Amygdala (tissue), 56 donors: ENCODE data around the gene PRSS27.
"Not testable (repeated sequence)": the region's sequence is repeated elsewhere in the genome, so short reads cannot be mapped to it uniquely, and the experiment has no call there.

ENCODE experiments used
- DNase-seq, 56 donors: peaks; one replicate each; lab custom pipeline; 2025; lab: John Stamatoyannopoulos, UW

PRSS27 gene

DNA sequence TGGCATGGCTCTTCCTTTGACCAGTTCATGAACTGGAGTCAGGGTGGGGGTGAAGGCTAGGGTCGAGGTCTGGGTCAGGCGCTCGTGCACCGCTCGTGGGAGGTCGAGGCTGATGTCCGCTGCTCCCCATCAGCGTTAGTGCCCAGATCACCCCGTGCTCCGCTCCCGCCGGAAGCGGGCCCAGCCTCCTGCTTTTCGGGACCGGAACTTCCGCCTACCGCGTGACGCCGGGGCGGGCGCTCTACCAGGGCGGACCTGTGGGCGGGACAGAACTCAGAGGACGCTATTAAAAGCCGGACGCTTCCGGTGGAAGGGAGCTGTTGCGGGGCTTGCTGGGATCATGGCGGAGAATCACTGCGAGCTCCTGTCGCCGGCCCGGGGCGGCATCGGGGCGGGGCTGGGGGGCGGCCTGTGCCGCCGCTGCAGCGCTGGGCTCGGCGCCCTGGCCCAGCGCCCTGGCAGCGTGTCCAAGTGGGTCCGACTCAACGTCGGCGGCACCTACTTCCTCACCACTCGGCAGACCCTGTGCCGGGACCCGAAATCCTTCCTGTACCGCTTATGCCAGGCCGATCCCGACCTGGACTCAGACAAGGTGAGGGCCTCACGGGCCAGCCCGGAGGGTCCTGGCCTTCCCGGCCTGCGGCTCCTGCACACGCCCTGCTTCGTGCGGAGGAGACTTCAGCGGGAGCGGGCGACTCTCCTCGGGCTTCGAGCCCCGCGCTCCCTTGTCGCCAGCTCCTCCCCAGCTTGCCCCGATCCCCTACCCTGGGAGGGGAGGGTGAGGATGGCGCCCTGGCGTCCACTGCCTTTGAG is 37.6 kb downstream of the PRSS27 start, which contains the start of gene KCTD5:
TSS of gene KCTD5 (plus strand) at position 315 of the 813 bp plus-strand sequence. CDS start at position 341, 26 bp downstream.
- DNase-seq, result peak; percentile 85 to 99 (median 95)

DNA sequence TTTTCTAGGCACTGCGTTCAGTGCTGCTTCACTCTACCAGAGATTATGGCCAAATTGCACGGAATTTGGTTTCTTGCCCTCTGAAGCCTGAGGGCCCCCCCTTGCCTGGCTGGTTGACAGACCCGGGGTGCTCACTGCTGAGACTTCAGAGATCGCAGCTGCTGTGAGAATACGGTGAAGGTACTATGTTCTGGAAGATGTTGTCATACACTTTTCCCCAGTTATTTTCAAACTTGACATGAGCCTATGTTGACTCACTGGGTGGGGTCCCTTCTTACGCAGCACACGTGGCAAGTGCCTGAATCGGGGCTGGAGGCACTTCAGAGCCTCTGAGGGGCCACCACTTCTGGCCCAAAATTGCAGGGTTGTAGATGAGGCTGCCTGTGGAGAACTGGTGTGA is 39.7 kb downstream of the PRSS27 start:
- not testable (repeated sequence) for DNase-seq

DNA sequence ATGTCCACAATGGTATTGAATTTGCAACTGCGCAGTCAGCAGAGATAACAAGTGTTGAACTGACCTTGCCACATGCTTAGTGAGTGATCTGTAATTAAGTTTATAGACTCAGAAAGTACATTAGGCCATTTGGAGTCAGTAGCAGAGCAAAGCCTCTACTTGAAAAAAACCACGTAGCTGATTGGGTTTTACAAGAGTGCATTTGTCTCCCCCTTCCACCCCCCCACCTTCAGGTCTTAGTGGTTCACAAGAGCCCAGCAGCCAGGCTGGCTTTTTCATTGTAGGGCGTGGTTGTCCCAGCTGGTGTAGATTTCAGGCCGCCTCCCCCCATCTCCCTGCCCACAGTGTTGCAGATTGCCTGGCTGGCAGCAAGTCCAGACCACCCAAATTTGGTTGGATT is 40.1 kb downstream of the PRSS27 start:
- not testable (repeated sequence) for DNase-seq

DNA sequence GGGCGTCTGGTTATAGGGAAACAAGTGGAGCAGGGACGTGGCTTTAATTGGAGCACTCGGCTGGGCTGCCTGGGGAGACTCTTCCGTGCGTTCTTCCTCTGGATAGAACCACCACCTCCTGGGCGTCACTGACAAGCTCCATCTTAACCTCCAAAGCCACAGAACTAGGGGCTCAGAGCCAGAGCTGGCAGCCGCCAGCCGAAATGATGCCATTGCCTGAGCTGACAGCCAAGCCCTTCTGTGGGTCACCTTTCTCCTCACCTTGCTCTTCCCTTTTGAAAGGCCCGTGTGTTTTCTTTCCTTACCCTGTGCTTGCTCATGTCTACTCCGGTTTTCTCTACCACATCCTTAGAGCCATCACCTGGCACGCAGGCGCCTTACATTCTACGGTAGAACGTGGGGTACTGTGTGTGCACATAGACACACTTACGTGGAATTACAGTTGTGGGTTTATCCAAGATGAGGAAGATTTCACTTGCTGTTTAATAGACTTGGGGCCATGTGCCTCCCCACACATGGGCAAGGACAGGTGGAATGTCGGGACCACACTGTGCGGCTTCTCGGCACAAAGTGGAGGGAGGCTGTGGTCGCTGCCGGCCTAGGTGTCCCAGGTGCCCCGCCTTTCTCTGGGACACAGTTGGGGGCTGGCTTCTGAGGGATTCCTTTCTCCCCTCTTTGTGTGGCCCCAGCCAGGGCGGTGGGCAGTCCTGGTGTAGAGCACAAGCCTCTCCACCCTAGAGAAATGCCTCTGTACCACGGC is 41.6 kb downstream of the PRSS27 start:
- not testable (repeated sequence) for DNase-seq

DNA sequence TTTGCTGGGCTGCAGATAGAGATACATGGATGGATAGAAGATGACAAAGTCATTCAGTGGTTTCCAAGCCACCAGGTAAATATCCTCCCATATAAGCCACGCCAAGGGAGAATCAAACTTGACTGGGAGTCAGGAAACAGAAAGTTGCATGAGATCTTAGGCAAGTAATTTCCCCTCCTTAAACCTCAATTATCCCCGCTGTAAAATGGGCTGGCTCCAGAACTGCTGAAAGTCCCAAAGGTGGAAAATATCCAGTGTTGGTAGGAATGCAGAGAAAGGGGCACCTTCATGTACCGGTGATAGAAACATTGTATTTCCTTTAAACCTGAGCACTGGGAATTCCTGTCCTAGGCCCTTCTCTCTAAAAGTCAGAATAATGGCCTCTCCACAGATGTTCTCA is 43.1 kb downstream of the PRSS27 start:
- DNase-seq, result not testable (repeated sequence)

DNA sequence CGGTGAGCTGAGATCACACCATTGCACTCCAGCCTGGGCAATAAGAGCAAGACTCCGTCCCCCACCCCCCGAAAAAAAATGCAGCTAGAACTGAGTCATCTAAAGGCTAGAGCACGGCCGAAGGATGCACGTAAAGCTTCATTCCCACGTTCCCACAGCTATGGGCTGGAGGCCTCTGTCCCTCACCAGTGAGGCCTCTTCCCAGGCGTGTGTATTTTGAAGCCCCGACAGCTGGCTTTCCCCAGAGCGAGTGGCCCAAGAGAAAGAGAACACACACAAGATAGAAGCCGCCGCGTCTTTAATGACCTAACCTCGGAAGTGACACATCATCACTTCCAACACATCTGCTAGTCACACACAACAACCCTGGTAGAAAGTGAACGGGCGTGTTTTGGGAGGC is 44.3 kb downstream of the PRSS27 start:
- no peak for DNase-seq

DNA sequence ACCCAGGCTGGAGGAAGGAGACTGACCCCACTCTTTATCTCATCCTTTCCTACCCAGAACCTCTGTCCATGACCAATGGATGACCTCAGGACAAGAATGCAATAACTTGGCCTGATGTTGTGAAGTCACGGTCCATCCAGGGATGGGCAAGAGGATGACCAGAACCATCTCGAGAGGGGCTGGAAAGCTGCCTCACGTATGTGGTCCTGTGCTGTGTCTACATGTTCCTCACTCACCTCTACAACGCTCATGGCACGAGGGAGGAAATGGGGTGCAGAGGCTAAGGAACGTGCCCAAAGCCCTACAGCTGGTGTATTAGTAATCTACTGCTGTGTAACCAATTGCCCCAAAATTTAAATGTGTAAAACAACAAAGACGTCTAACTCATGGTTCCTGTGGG is 45.0 kb downstream of the PRSS27 start:
- no peak for DNase-seq

DNA sequence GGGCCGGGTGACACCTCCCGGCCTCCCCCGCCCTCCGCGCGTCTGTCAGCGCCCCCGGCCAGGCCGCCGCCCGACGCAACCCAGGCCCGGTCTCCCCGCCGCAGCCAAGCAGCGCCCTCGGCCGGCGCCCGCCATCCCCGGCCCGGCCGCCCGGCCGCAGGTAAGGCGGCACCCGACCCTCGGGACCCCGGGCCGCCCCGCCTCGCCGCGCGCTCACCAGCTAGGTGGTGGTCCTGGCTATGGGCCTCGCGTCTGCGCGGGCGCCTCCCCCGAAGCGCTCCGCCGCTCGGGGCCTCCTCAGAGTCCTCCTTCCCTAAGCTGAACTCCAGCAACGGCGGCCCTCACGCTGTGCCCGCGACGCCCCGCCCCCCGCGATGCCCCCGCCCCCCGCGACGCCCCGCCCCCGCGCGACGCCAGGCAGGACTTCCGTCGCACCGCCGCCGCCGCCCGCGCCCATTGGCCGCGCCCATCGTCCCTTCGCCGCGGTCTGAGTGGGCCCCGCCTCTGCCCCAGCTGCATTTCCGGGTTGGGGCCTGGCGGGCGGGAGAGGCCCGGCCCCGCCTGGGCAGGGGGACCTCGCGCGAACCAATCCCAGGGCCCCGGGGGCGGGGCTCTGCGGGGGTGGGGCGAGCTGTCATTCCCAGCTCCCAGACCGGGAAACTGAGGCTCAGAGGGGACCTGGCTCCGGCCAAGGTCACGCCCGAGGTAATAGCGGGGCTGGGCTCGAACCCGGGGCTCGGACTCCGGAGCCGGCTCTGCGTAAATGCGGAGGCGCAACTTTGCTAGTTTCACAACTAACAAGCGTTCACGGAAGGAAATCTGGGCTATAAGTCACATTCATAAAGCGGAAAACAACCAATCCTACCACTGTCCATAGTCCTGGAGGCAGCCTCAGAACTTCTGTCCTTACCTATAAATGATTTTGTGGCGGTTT is 46.7 kb downstream of the PRSS27 start:
- peak; percentile 65 to 98 (median 90) for DNase-seq

DNA sequence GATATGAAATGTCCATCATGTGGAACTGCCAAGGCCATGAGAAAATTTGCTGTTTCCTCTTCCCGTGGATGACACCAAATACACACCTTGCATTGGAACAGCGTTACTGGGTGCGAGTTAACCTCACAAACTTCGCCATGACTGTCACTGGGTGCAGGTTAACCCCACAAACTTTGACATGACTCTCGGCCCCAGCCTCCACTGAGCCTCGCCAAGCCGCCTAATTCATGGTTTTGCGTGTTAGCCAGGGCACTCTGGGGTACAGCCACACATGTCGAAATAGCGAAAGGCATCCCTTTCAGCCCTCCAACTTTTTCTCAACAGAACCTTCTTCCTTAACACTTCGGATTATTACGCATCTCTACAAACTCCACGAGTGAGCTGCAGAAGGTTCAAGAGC is 48.3 kb downstream of the PRSS27 start:
- DNase-seq, result no peak

DNA sequence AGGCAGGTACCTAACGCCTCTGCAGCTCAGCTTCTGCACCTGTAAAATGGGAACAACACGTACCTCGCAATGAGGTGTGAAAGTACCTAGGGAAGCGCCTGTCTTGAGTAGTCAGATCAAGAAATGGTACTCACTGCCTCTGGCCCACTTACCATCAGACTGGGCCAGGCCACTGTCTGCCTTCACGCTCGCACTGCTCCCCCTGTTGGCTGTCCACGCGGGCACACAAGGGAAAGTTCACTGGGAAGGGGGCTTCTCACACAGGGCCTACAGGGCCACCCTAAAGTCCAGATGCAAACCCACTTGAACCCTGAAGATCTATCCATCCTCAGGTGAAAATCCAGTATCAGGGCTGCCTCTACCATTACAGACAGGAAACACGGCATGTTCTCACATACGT is 48.8 kb downstream of the PRSS27 start:
- not testable (repeated sequence) for DNase-seq

DNA sequence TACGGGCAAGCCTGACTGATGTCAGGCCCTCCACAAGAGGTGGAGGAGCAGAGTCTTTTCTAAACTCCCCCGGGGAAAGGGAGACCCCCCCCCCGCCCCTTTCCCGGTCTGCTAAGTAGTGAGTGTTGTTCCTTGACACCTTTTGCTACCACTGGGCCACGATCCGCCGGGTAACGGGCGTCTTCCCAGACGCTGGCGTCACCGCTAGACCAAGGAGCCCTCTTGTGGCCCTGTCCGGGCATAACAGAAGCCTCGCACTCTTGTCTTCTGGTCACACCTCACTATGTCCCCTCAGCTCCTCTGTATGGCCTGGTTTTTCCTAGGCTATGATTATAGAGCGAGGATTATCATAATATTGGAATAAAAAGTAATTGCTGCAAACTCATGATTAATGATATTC is 50.0 kb downstream of the PRSS27 start:
- peak in 37 of 56 donors; percentile 1 to 79 (median 43) for DNase-seq

DNA sequence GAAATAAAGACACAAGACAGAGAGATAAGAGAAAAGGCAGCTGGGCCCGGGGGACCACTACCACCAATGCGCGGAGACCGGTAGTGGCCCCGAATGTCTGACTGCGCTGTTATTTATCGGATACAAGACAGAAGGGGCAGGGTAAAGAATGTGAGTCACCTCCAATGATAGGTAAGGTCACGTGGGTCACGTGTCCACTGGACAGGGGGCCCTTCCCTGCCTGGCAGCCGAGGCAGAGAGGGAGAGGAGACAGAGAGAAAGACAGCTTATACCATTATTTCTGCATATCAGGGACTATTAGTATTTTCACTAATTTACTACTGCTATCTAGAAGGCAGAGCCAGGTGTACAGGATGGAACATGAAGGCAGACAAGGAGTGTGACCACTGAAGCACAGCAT is 50.4 kb downstream of the PRSS27 start:
- not testable (repeated sequence) for DNase-seq

DNA sequence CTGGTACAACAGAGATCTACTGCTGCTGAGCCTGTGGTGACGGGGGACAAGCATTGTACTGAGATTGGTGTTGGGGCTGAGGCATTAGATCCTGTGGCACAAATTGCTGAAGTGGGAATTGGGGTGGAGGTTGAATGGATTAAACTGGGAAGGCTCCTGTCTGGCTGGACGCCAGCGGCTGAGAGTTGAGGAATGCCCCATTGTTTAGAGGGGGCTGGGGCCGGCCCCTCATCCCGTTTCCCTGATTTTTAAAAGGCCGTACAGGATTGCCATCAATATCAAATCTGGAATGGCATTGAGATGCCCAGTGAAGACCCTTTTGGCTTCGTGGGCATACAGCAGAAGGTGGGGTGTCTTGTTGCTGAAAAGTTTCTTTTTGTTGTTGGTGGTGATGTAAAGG is 53.4 kb downstream of the PRSS27 start:
- DNase-seq, result not testable (repeated sequence)

DNA sequence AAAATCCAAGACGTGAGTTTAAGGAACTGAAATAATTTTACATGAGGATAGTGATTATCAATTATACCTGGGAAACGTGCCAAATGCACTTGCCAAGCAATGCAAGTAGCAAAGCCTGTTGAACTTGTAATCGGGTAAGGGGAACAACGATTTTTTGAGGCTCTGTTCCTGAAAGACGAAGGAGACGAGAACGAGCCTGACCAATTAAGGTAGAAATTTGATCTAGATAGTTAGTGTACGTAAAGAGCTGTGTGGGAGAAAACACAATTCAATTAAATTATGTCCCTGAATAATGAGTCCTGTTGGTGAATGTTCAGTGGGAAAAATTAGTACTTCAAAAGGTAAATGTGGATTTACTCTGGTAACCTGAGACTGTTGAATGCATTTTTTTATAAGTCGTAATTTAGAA is 55.4 kb downstream of the PRSS27 start:
- DNase-seq, result no peak

DNA sequence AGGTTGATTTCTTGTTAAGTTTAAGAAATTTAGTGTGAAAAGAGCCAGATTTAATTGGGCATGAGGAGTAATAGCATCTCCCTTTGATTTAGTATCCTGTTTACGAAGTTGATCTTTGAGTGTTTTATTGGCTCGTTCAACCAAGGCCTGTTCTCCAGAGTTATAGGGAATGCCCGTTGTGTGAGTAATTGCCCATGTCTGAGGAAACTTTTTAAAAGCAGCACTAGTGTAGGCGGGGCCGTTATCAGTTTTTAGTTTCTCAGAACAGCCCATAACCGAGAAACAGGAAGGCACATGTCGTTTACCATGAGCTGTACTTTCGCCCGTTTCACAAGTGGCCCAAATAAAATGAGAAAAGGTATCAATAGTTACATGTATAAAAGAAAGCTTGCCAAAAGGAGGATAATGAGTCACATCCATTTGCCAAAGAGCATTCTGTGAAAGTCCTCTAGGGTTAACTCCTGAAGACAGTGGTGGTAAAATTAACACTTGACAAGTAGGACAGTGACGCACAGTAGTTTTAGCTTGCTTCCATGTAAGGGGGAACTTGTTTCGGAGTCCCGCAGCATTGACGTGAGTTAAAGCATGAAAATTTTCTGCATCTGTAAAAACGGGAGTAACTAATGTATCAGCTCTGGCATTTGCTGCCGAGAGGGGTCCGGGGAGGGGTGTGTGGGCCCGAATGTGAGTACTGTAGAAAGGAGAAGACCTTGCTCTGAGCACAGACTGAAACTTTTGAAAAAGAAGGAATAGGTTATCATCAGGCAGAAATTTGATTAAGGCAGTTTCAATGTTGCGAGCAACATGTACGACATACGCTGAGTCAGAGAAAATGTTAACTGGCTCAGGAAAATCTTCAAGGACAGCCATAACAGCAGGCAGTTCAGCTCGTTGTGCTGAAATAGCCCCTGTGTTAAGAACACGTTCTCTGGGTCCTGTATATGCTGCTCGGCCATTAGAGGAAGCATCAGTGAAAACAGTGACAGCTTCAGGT is 56.2 kb downstream of the PRSS27 start:
- DNase-seq, result no peak
